K562 (cell line): Measurements from ENCODE around the gene RXRA. TPM values are rescaled to one million over a fixed set of nuclear protein-coding genes. Genes with fewer than 3 reads are reported as not detected.

Source experiments
- BCL6 ChIP-seq: fragments of 250-450 bp; sonication (Bioruptor Pico); IDR thresholded peaks from 2 replicates; pipeline ENCODE4 v1.4.0; 2020
- CHD1 ChIP-seq: fragments of 200-600 bp; sonication (generic); IDR thresholded peaks from one replicate; pipeline ENCODE4 v1.6.1; 2012; ENCODE audit warnings: mild to moderate bottlenecking, moderate library complexity, low read length, inconsistent platforms
- CTCF ChIP-seq, 3 experiments: IDR thresholded peaks in 2 of 3; conservative IDR thresholded peaks in 1 of 3; 2 replicates each; pipeline ENCODE4 v1.5.1; 2011 to 2012; ENCODE audit warnings: low read length in 3 of 3, mild to moderate bottlenecking in 3 of 3, control low read depth in 2 of 3, improper control_type of control experiment in 1 of 3, inconsistent platforms in 1 of 3, low read depth in 1 of 3, mixed read lengths in 1 of 3, moderate library complexity in 1 of 3; ENCODE audit not compliant: insufficient read depth in 2 of 3
- E2F5 ChIP-seq: sonication (generic); formaldehyde crosslinking; IDR thresholded peaks from 2 replicates; pipeline ENCODE4 v1.8.0; 2022; ENCODE audit warnings: mild to moderate bottlenecking, missing genetic modification reagents
- NCOA2 ChIP-seq, 2 experiments: fragments of 450-650 bp; IDR thresholded peaks; 2 replicates each; pipeline ENCODE4 v1.6.1; 2018; ENCODE audit warnings: mild to moderate bottlenecking in 2 of 2, moderate library complexity in 1 of 2; ENCODE audit not compliant: partially characterized antibody in 2 of 2
- POU5F1 ChIP-seq: fragments of 150-350 bp; IDR thresholded peaks from 2 replicates; pipeline ENCODE4 v1.6.1; 2014; ENCODE audit warnings: borderline replicate concordance, low read length, low read depth, mild to moderate bottlenecking; ENCODE audit not compliant: partially characterized antibody
- RAD51 ChIP-seq: fragments of 450-650 bp; IDR thresholded peaks from 2 replicates; pipeline ENCODE4 v1.7.1; 2016; ENCODE audit warnings: low read depth, mild to moderate bottlenecking, borderline replicate concordance
- TRIM28 ChIP-seq: fragments of 450-650 bp; IDR thresholded peaks from 2 replicates; pipeline ENCODE4 v1.6.1; 2017
- USF1 ChIP-seq: sonication (generic); formaldehyde crosslinking; IDR thresholded peaks from 2 replicates; pipeline ENCODE4 v1.9.0; 2022; ENCODE audit warnings: mild to moderate bottlenecking, missing genetic modification reagents
- ZBTB11 ChIP-seq, 3 experiments: fragments of 200-800 bp in 1 of 3; fragments of 250-450 bp in 1 of 3; fragments of 450-650 bp in 1 of 3; sonication (Bioruptor Pico) in 1 of 3; sonication (Bioruptor generic) in 1 of 3; formaldehyde crosslinking in 1 of 3; IDR thresholded peaks; 2 replicates each; pipeline versions ENCODE4 v1.6.1 to v1.8.0; 2016 to 2022; ENCODE audit warnings: mild to moderate bottlenecking in 2 of 3, missing genetic modification characterization in 2 of 3, missing compliant biosample characterization in 1 of 3, moderate library complexity in 1 of 3
- ZNF133 ChIP-seq: fragments of 250-450 bp; sonication (Bioruptor Pico); IDR thresholded peaks from 2 replicates; pipeline ENCODE4 v1.4.0; 2020; ENCODE audit warnings: mild to moderate bottlenecking
- ZNF253 ChIP-seq: fragments of 250-450 bp; sonication (Bioruptor Pico); conservative IDR thresholded peaks from 2 replicates; pipeline ENCODE4 v1.6.1; 2021; ENCODE audit warnings: mild to moderate bottlenecking
- ZNF316 ChIP-seq: fragments of 450-650 bp; IDR thresholded peaks from 2 replicates; pipeline ENCODE4 v1.6.1; 2016
- ZNF324 ChIP-seq: fragments of 250-450 bp; sonication (Bioruptor Pico); IDR thresholded peaks from 2 replicates; pipeline ENCODE4 v1.4.0; 2020; ENCODE audit warnings: mild to moderate bottlenecking
- ZNF518B ChIP-seq: fragments of 250-450 bp; sonication (Bioruptor Pico); IDR thresholded peaks from 2 replicates; pipeline ENCODE4 v1.5.0; 2021; ENCODE audit warnings: mild to moderate bottlenecking, moderate library complexity
- ZNF668 ChIP-seq: fragments of 250-450 bp; sonication (Bioruptor Pico); IDR thresholded peaks from 2 replicates; pipeline ENCODE4 v1.8.0; 2022; ENCODE audit warnings: mild to moderate bottlenecking, inconsistent platforms
- ZNF764 ChIP-seq: fragments of 250-450 bp; sonication (Bioruptor Pico); IDR thresholded peaks from 2 replicates; pipeline ENCODE4 v1.4.0; 2020; ENCODE audit warnings: low read depth, mild to moderate bottlenecking, moderate library complexity
- polyA plus RNA-seq, 8 experiments: library from polyadenylated mRNA; depleted of rRNA in 4 of 8; stranded (reverse) in 5 of 8; unstranded in 3 of 8; fragments of >200 nt; fragmentation: Nextera tagmentation in 2 of 8; fragmentation: Illumina TruSeq in 1 of 8; extraction: Ambion mirVana in 2 of 8; extraction: Trizol in 1 of 8; gene quantifications; 2 replicates each; pipeline versions ENCODE4 v1.2.1 to v1.2.3, GENCODE V29; 2011 to 2014; ENCODE audit warnings: inconsistent platforms in 1 of 8, missing spikeins in 1 of 8
- total RNA-seq, 7 experiments: library from RNA; depleted of rRNA in 6 of 7; stranded (reverse); fragments of >200 nt in 6 of 7; fragmentation: Illumina TruSeq in 2 of 7; extraction: Trizol in 2 of 7; gene quantifications; 2 replicates each; pipeline versions ENCODE4 v1.2.1 to v1.2.3, GENCODE V29; 2011 to 2021; ENCODE audit warnings: low replicate concordance in 1 of 7

The RXRA gene
- total and polyA plus RNA-seq, 9 of the 15 experiments (the other 6 are each of a cell fraction or from before 2014, with no cell fraction given), result 0.35 to 23.6 (median 4.6) TPM

- TF ChIP-seq ZNF324 (CRISPR knock-in tag) (no peak), RAD51 (no peak), CHD1 (no peak), ZNF518B (CRISPR knock-in tag) (no peak), E2F5 (no peak), ZBTB11 (CRISPR knock-in tag; IDR thresholded peaks at IDR 0.05) (no peak), ZNF316 (no peak), ZNF764 (CRISPR knock-in tag) (no peak), USF1 (CRISPR knock-in tag) (peak; percentile 61; the same call in 1 of the 2 replicates), ZNF133 (no peak), CTCF (IDR thresholded peaks at IDR 0.05 in 2 of 3, conservative IDR thresholded peaks at IDR 0.05 in 1 of 3; ENCODE audit: insufficient read depth in 2 of 3, low read depth in 1 of 3, low read length in 3 of 3) (no peak), NCOA2 (IDR thresholded peaks at IDR 0.05; ENCODE audit: partially characterized antibody in 2 of 2) (no peak), TRIM28 (no peak), ZNF668 (no peak), ZNF253 (no peak), POU5F1 (no peak), BCL6 (CRISPR knock-in tag) (no peak)
These were observed 12.3 kb downstream of the RXRA start (continued) for GRCh38 chr9:134338394-134339182.
